Fibroblast of the aortic adventitia (primary cell): ENCODE measurements around the gene KRTAP21-2. TPM values are rescaled to one million over a fixed set of nuclear protein-coding genes. Genes with fewer than 3 reads are reported as not detected.

Source experiments
- DNase-seq: peaks from one replicate; pipeline ENCODE4 v3.0.0-alpha.2; 2010; ENCODE audit warnings: low read depth
- H3K4me3 ChIP-seq: 2 replicates; pipeline ENCODE4 v1.5.1; 2011; ENCODE audit warnings: low read depth, mild to moderate bottlenecking, control low read depth, low read length, moderate library complexity
- total RNA-seq: library from RNA; depleted of rRNA; stranded (reverse); fragments of >200 nt; gene quantifications from 2 replicates; pipeline ENCODE4 v1.2.3, GENCODE V29; 2012; ENCODE audit warnings: low replicate concordance
- TF ChIP-seq, protein P1 (sequence below): IDR thresholded peaks from 2 replicates; pipeline ENCODE4 v1.5.1; 2011; ENCODE audit warnings: mild to moderate bottlenecking, low read length, control low read depth, inconsistent platforms; ENCODE audit not compliant: insufficient read depth

Gene KRTAP21-2
- total RNA-seq, 1 donor = not detected

DNA sequence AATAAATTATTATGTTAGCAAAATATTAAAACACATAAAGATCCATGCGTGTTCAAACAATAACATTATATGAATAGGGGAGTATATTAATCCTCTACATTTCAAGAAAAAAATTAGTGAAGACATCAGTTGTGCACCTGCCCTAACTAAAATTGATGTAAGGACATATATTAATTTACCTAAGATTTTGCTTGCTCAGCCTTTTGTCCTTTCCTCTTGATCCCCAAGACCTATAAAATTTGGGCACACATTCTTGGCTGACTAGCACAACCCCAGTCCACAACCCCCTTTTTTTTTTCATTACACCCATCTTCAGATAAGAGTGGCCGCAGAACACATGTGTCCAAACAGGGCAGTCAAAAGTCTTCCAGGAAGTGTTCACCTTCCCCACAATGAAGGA lies 6.6 kb downstream of the KRTAP21-2 start:
- no peak overlapping the region for H3K4me3 ChIP-seq
- DNase-seq = no peak

DNA sequence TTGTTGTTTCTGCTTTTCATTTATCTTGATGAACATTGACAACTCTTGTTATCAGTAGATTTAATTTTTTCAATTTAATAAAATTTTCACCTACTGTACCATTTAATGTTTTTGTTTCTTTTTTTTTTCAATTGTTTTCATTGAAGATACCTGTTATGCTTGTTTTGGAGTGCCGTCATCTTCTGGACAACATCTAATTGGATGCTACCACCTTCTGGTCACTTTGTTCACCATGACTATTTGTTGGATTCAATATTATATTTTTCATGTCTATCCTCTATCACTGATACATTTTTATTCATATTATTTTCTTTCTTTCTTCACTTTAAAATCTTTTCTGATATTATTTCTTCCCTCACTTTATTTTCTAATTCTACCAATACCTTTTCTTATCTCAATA lies 14.0 kb downstream of the KRTAP21-2 start:
- DNase-seq = no peak
- TF ChIP-seq, protein P1, sequence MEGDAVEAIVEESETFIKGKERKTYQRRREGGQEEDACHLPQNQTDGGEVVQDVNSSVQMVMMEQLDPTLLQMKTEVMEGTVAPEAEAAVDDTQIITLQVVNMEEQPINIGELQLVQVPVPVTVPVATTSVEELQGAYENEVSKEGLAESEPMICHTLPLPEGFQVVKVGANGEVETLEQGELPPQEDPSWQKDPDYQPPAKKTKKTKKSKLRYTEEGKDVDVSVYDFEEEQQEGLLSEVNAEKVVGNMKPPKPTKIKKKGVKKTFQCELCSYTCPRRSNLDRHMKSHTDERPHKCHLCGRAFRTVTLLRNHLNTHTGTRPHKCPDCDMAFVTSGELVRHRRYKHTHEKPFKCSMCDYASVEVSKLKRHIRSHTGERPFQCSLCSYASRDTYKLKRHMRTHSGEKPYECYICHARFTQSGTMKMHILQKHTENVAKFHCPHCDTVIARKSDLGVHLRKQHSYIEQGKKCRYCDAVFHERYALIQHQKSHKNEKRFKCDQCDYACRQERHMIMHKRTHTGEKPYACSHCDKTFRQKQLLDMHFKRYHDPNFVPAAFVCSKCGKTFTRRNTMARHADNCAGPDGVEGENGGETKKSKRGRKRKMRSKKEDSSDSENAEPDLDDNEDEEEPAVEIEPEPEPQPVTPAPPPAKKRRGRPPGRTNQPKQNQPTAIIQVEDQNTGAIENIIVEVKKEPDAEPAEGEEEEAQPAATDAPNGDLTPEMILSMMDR = no peak
- H3K4me3 ChIP-seq = no peak overlapping the region

More for the DNA sequence above, 6.6 kb downstream of the KRTAP21-2 start:
- TF ChIP-seq, protein P1 = no peak

DNA sequence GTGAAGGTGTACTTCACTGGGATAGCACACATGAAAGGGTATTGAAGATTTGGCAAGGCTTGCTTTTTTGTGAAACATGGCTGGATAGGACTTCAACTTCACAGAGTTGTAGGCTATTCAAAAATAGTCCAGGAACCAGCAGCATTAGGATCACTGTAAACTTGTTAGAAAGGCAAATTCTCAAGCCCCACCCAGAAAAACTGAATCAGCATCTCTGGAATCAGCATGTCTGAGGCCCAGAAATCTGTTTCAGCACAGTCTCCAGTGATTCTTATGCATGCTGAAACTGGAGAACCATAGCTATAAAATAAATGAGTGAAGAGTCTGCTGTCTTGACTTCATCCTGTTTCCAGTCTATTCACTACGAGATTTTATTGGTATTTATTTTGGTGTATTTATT lies 20.3 kb downstream of the KRTAP21-2 start:
- DNase-seq = no peak
- no peak overlapping the region for H3K4me3 ChIP-seq

DNA sequence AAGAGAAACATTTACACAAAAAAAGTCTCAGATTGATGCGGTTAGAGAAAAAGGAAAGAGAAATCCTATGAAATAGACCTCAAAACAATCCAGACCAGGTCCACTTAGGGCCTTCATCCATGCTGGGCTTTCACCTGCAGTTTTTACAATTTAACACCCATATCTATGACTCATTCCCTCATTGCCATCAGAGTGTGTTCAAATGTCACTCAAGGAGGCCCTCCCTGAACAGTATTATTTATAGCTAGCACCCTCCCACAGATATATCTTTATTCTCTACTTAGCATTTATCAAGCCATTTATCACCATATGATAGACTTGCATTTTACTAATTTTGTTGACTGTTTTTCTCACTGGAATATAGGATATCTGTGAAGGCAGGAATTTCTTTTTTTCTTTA lies 27.7 kb downstream of the KRTAP21-2 start:
- H3K4me3 ChIP-seq = no peak overlapping the region
- TF ChIP-seq, protein P1 = no peak
- no peak for DNase-seq

More for the DNA sequence above, 20.3 kb downstream of the KRTAP21-2 start:
- TF ChIP-seq, protein P1 = no peak

DNA sequence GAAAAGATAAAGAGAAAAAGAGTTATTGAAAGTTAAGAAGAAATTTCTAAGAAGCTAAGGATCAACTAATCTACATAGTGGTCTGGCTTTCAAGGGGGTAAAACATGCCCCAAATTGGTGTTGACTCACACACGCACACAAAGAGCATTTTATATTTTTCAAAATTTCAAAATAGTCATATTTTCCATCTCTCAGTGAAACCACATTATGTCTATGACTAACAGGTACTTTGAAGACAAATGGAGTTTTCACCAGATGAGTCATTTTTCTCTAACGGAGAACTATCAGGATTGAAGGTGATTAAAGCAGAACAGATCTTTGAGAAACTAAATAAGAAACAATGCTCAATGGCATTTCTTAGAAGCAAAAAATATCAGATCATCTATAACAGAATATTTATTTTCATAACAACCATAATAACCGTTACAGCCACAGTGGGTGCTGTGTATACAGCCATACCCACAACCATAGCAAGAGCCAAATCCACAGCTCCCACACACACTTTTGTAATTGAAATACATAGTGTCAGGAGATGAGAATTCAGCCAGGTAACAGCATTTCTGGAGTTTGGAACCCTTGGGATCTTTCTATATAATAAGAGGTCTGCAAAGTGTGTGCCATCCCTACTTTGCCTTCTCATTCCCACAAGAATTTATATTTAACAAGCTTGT lies 28.7 kb downstream of the KRTAP21-2 start, which contains the start of gene KRTAP21-3:
TSS of gene KRTAP21-3 (minus strand) at position 539 of the 671 bp plus-strand sequence. CDS start at position 521, 18 bp downstream.
- DNase-seq = peak; percentile 4

DNA sequence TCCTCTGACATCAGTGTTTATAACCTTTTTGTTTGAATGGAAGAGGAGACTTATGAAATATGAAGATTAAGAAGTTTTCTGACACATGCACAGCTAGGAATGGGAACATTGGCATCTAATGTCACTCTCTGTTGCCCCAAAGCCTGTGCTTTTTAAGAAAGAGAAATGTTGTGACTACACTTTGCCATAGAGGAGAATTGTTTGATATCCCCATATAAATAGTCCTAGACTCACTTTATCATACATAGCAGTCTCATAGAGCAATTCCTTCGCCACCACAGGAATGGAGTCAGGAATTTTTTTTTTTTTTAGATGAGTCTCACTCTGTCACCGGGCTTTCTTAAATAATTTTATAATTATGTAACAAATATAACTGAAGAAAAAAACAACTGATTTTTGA lies 30.0 kb downstream of the KRTAP21-2 start:
- TF ChIP-seq, protein P1 = no peak
- DNase-seq = no peak
- H3K4me3 ChIP-seq = no peak overlapping the region

More for the DNA sequence above, 28.7 kb downstream of the KRTAP21-2 start, which contains the start of gene KRTAP21-3:
- TF ChIP-seq, protein P1 = no peak
- H3K4me3 ChIP-seq = no peak within 1 kb of the TSS
